D341Med (cell line): ENCODE results near the gene COA5.
"Not testable (repeated sequence)": the region's sequence is repeated elsewhere in the genome, so short reads cannot be mapped to it uniquely, and the experiment has no call there.

ENCODE experiments used
- DNase-seq: peaks from one replicate; pipeline ENCODE4 v3.0.0; 2012; ENCODE audit warnings: low spot score

Gene COA5

GRCh38 chr2:98606431-98606830 lies 1.9 kb downstream of the COA5 start:
- DNase-seq: no peak

- DNase-seq: no peak
Measured at GRCh38 chr2:98605076-98605475, 3.2 kb downstream of the COA5 start.

- DNase-seq: no peak
Measured at GRCh38 chr2:98604547-98604946, 3.8 kb downstream of the COA5 start.

- DNase-seq: peak; percentile 60
Measured at GRCh38 chr2:98601532-98602132, 6.7 kb downstream of the COA5 start.

- no peak for DNase-seq
Measured at GRCh38 chr2:98598781-98599428, 9.4 kb downstream of the COA5 start.

- not testable (repeated sequence) for DNase-seq
Measured at GRCh38 chr2:98594665-98595064, 13.6 kb downstream of the COA5 start.

- no peak for DNase-seq
Measured at GRCh38 chr2:98592565-98592964, 15.7 kb downstream of the COA5 start.

GRCh38 chr2:98589489-98589888 lies 18.8 kb downstream of the COA5 start:
- DNase-seq: no peak

GRCh38 chr2:98588880-98589431 lies 19.4 kb downstream of the COA5 start:
- DNase-seq: no peak

- no peak for DNase-seq
Measured at GRCh38 chr2:98586551-98587140, 21.7 kb downstream of the COA5 start.

- DNase-seq: no peak
Measured at GRCh38 chr2:98585386-98585785, 22.9 kb downstream of the COA5 start.

GRCh38 chr2:98583816-98584618 lies 24.3 kb downstream of the COA5 start:
- DNase-seq: no peak

- DNase-seq: no peak
Measured at GRCh38 chr2:98583276-98583675, 25.0 kb downstream of the COA5 start.

GRCh38 chr2:98582523-98582922 lies 25.8 kb downstream of the COA5 start:
- no peak for DNase-seq

- DNase-seq: no peak
Measured at GRCh38 chr2:98580656-98581284, 27.5 kb downstream of the COA5 start.

- no peak for DNase-seq
Measured at GRCh38 chr2:98579926-98580325, 28.4 kb downstream of the COA5 start.

GRCh38 chr2:98578231-98578630 lies 30.1 kb downstream of the COA5 start:
- no peak for DNase-seq

GRCh38 chr2:98577313-98577712 lies 31.0 kb downstream of the COA5 start:
- DNase-seq: no peak

GRCh38 chr2:98576666-98577312 lies 31.5 kb downstream of the COA5 start:
- DNase-seq: no peak

GRCh38 chr2:98573426-98573825 lies 34.9 kb downstream of the COA5 start:
- no peak for DNase-seq

- no peak for DNase-seq
Measured at GRCh38 chr2:98572676-98573075, 35.6 kb downstream of the COA5 start.

- DNase-seq: no peak
Measured at GRCh38 chr2:98572211-98572610, 36.1 kb downstream of the COA5 start.
